Right forelimb (tissue), 1 donor: ENCODE data around the gene MAS1L.

Experiments
- DNase-seq: peaks from one replicate; pipeline ENCODE4 v3.0.0-alpha.2; 2018

MAS1L gene

GRCh38 chr6:29487660-29488059, at the start of gene MAS1L:
MAS1L (minus strand) TSS chr6:29487956; CDS start chr6:29487902, 54 bp downstream.
- no peak for DNase-seq

DNA sequence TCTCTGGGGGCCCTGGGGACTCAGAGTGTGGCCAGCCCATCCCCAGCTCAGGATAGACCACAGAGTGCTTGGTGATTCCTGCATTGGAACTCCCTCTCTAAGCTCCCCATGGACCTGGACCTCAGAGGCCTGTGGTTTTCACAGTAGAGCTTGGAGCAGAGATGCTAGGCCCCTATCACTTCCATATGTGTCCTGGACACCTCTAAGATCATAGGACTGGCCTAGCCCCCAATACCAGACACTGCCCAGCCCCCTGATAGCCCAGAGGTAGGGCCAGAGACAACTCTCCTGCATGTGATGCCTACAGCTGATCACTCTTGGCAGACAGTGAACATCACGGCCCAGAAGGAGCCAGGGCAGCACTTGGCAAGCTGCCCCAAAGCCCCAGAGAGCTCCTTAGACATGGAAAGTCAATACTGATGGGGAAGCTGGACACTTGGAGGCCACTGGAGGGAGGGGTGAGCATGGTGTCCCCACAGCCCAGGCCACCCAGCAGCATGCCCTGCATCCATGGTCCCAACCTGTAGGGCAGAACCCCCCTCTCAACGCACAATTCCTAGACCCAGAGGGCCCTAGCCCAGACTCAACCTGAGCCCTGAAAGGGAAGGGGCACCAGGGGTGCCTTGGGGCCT, 44.7 kb upstream of the MAS1L start:
- no peak for DNase-seq

- no peak for DNase-seq
These were observed 43.9 kb upstream of the MAS1L start for GRCh38 chr6:29531668-29532067.

DNA sequence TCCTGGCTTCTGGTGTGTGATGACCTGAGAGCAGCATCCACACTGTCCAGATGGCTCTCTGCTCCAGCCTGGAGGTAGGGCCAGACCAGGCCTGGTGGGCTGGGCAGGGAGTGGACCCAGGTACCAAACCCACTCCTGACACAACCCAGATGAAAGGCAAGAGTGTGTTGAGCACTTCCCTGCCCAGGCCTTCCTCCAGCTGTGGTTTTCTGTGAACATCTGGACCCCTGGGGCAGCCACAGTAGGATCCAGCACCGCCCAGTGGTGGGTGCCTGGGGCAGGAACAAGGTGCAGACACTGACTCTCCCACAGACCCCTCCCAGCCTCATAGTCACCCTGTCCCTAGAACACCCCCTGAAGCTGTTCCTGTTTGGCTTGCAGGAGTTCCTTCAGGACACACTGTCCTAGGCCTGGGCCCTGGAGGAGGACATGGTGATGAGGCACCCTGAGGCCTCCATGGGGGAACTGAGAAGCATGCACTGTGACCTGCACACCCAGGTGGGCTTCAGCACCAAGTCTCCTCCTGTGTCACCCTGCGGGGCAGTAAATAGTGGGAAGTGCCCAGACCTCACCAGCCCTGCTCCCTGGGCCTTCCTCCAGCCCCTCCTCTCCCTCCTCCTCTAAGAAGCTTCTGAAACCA, 43.0 kb upstream of the MAS1L start:
- DNase-seq, result no peak

- DNase-seq, result no peak
These were observed 42.2 kb upstream of the MAS1L start for GRCh38 chr6:29529956-29530355.

GRCh38 chr6:29528988-29529560, 41.3 kb upstream of the MAS1L start:
- DNase-seq, result no peak

- DNase-seq, result no peak
These were observed 40.7 kb upstream of the MAS1L start for GRCh38 chr6:29528300-29528931.

DNA sequence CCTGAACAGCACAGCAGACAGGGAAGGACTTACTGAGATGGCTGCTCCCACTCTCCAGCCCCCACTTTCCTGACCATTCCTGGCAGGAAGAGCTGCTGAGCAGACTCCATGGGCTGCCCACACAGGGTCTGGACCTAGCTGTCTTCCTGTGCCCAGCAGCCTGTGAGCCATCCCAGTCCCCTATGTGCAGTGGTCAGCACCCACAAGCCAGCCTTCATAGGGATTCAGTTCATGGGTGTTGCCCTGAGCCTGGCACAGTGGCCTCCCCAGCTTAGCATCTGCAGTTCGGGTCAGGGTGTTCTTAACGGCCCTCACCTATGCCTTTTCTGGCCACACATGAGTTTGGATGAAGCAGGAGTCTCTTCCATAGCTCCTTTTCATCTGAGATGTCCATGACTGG, 39.8 kb upstream of the MAS1L start:
- DNase-seq, result no peak

DNA sequence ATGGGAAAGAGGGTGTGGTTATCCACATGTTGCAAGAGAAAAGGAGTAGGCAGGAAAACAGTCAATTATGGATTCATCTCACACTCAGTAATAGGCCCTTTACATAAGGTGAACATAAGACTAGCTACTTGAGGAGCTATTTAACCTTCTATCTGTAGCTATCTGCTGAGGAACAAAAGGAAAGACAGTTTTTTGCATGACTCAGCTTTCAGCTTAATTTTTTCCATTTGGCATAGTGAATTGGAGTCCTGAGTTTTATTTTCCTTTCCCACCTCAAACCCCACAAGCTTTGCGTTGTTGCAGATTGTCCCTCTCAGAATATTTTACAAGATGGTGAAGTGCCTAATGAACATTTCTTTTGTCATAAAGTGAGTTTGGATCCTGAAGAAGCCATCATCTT, 39.4 kb upstream of the MAS1L start:
- no peak for DNase-seq

DNA sequence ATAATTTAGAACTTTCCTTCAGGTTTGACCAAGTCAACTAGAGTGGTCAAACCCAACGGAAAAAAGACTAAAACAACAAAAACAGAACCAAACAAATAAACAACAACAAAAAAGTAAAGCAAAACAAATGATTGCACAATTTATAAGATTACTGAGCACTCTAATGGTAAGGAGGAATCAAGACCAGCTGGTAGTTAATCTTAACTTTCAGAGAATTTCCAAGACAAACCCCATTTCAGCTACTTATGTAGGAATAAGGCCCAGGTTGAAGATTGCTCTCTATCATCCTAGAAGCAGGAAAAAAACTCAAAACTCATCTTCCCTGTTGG, 37.5 kb upstream of the MAS1L start:
- no peak for DNase-seq

DNA sequence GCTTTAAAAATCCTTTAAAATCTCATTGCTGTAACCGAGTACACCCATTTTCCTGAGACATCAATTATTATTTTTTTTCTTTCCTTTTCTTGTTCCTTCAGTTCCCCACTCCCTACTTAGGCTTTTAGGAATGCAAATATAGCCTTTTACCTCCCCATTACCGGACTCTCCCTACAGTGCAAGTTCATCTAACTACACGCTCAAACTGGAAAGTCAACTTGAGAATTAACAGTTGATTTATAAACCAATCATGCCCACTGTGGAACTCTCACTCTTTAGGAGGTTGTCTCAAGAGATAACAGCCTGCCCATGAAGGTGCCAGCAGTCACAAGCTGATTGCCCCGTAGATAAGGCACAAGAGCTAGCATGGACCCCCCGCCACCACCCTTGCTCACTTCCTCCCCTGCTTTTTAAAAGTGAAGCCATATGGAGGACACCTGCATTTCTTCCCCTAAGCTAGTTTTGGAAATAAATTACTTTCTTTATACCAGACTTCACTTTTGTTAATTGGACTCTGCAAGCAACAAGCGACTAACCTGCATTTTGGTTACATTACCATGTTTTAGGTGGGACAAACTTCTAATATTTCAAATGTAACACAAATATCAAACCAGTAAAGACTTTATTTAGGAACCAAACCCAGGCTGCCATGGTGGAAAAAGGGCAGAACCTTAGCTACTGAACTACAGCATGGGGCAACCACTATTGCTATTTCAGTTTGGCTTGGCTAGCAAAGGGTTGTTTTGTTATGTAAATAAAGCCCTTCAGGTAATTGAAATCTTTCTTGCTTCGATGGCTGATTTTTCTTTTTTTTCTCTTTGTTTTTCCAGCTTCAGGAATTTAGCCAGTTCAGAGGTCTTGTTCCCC, 36.9 kb upstream of the MAS1L start:
- no peak for DNase-seq

DNA sequence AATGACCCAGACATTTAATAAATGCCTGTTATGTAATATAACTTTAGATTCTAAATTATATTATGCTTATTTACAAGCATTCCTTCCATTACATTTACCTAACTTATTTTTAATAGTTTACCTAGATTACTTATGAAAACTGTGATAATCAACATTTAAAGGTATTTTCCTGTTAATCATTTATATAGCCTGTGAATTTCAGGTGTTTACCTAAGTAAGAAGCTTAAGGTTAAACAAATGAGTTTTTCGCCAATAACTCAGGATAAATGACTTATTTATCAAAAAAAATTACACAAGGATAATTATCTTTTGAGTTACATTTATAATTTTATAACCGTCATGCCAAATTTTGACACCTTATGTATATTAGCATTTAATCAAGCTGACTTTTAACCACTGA, 36.3 kb upstream of the MAS1L start:
- no peak for DNase-seq

DNA sequence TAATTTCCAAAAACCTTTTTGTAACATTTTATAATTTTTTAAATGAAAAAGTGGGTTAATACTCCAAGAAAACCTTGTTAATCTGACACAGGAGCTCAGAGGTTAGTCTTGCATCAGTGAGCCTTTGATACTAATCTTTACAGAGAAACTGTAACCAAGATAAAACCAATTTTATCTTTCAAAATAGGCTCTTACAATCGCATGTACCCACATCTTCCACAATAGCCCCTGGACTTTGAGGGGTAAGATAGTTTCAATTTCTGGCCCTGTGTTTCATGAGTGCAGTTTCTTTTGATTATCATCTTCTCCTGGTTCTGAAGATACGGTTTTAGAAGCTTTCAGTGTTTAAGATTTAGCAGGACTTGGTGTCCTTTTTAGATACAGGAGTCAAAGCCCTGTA, 34.5 kb upstream of the MAS1L start:
- DNase-seq, result no peak

GRCh38 chr6:29521006-29521680, 33.4 kb upstream of the MAS1L start:
- DNase-seq, result no peak

DNA sequence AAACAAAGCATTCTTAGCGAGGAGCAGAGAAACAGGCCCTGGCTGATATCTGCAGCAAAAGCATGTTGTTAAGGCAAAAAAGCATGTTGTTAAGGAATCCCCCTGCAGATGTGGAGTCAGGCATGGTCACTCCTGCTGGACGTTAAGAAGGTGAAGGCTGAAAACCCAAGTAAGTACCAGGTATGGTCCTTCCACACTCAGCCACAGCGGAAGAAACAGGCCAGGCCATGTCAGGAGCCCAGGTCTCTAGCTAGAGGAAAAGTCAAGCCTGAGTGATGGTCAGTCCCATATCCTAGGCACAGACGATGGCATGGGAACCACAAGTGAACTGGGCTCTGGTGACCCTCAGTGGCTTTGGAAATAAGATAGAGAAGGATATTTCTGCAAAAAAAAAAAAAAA, 32.5 kb upstream of the MAS1L start:
- DNase-seq, result no peak

- DNase-seq, result no peak
These were observed 31.7 kb upstream of the MAS1L start for GRCh38 chr6:29519291-29520010.

DNA sequence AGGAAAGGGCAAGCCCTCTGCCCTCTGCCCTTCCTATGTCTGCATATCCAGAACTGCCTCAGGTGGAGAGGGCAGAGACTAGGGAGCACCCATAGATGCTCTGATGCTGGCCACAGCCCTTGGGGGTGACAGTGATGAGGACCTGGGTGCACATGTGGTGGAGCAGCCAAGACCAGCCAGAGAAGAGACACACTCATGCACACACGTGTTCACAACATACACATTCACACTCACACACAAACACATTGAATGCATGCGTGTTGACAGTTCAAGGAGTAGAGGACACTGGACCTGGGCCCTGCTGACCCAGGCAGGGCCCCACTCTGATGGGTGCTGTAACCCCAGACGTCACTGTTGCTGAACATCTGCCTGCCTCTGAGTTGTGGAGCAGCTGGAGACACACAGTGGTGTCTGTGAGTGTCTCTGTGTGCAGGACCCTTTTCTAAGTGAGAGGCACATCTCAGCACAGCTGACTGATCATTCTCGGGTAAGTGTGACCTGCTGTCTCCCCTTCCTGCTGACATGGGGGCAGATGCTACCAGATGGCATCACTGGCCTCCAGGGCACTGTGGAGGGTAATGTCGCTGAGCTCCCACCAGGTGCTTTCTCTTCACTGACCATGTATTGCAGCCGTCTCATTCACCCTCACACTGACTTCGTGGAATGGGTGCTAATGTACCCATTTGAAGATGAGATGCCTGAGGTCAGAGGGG, 30.1 kb upstream of the MAS1L start:
- no peak for DNase-seq

DNA sequence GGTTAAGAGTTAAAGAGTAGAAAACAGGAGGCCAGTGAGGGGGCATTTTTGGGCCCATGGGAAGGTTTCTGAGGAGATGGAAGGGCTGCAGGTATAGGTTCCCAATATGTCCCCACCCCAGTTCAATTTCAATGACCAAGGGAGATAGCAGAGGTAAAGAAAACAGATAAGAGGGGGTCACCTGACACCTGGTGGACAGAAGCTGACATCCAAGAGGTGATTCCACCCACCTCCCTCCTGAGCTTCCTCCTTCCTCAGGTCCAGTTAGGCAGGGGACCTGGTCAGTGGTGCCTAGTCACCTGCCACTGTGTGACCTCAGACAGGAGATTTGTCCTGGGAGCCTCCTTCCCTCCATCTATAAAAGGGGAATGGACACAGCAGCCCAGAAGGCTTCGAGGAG, 29.5 kb upstream of the MAS1L start:
- DNase-seq, result no peak

DNA sequence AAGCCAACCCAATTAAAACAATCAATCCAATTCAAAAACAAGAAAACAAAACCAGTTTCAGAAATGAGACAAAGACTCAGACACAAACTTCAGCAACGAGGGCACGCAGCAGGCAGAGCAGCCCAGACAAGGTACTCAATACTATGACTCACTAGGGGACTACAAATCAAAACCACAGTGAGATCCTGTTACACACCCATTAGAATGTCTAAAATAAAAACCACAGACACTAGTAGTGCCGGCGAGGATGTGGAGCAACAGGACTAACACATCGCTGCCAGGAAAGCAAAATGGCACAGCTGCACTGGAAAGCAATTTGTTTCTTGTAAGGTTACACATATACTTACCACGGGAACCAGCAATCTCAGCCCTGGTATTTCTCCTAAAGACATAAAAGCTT, 28.4 kb upstream of the MAS1L start:
- no peak for DNase-seq

DNA sequence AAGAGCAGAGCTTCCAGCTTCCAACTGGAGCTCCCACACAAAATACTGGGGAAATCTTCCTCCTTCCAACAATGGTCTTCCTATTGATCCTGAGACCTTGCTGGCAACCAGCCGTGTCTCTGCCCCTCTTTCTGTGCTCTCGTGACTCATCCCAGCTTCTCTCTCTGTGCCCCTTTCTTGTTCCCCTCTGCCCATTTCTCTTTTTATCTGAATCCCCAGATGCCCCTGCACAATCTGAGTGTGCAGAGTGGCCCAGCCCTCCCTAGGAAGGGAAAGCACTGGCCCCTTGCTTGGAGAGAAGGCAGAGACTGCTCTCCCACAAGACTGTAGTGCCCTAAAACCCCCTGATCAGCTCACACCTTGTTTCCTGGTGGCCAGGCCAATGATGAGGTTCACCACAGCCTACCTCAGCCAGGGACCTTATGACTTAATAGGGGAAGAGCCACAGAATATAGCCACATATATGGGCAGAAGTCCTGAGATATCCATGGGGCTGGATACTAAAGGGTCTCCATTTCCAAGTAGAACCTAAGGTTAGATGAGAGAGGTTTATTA, 23.1 kb upstream of the MAS1L start:
- DNase-seq, result no peak

- no peak for DNase-seq
These were observed 22.4 kb upstream of the MAS1L start for GRCh38 chr6:29510202-29510601.
